Measurements from ENCODE around the gene CREB3. TPM values are rescaled to one million over a fixed set of nuclear protein-coding genes. Genes with fewer than 3 reads are reported as not detected.

Gene CREB3
- total RNA-seq, 1 donor from 2014 or later: 39.0 TPM

DNA sequence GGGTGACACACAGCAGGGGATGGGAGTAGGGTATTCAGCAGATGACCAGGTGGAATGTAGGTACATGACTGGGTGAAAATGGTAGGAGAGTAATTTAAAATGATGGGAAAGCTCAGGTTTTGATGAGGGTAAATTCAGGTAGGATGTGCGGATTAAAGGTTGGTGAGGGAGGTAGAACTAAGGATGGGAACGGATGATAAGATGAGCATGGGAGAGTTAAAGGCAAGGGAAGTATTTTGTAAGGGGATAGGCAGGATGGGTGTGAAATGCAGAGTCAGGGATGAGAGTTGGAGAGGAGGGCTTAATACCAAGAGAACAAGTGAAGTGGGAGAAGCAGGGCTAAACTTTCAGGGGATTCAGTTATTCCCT lies 2.0 kb upstream of the CREB3 start:
- H3K27ac Mint-ChIP-seq (ENCODE audit: unreplicated experiment): no peak overlapping the region
- H3K36me3 Mint-ChIP-seq (ENCODE audit: unreplicated experiment): peaks cover 10% of the 10 kb centered on the region
- H3K4me1 Mint-ChIP-seq (ENCODE audit: unreplicated experiment): peaks cover 24% of the 10 kb centered on the region
- H3K4me3 Mint-ChIP-seq (ENCODE audit: unreplicated experiment): no peak overlapping the region
- no peaks in the 10 kb centered on the region for H3K9me3 Mint-ChIP-seq (ENCODE audit: unreplicated experiment)
- DNase-seq (ENCODE audit: extremely low spot score, unreplicated experiment): no peak
- TF ChIP-seq, protein P1, sequence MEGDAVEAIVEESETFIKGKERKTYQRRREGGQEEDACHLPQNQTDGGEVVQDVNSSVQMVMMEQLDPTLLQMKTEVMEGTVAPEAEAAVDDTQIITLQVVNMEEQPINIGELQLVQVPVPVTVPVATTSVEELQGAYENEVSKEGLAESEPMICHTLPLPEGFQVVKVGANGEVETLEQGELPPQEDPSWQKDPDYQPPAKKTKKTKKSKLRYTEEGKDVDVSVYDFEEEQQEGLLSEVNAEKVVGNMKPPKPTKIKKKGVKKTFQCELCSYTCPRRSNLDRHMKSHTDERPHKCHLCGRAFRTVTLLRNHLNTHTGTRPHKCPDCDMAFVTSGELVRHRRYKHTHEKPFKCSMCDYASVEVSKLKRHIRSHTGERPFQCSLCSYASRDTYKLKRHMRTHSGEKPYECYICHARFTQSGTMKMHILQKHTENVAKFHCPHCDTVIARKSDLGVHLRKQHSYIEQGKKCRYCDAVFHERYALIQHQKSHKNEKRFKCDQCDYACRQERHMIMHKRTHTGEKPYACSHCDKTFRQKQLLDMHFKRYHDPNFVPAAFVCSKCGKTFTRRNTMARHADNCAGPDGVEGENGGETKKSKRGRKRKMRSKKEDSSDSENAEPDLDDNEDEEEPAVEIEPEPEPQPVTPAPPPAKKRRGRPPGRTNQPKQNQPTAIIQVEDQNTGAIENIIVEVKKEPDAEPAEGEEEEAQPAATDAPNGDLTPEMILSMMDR (IDR thresholded peaks at IDR 0.05): no peak
- H3K27me3 Mint-ChIP-seq (ENCODE audit: unreplicated experiment): no peaks in the 10 kb centered on the region

DNA sequence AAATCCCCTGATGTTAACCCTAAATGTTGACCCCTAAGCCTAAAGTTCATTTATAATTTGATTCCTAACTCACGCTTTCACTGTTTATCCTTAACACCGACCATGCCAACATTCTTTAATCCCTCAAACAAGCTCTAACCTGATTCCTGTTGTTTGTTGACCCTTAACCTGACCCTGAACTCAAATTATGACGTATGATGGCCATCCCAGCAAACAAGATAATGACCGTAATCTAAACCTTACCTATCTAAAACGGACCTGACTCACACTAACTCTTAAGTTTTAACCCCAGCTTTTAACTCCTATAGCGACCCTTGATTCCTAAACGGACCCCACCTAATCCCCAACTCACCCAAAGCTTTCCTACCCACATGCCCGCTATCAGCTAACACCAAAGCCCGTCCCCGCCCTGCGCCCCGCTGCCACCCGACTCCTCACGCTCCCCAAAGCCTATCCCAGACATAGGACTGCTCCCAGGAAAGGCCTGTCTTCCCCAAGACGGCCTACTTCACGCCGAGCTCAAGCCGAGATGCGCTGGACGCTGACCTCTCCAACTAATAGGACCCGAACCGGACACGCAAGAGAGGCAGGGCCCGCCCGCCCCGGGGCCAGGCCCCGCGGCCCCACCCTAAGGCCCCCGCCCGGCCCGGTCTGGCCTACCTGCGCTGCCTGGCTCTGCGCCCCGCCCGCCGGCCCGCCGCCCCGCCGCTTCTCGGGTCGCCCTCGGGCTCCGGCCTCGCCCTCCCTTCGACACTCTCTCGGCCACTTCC lies 866 bp upstream of the CREB3 start:
- Mint-ChIP-seq H3K27ac (ENCODE audit: unreplicated experiment) (no peak overlapping the region), H3K4me1 (ENCODE audit: unreplicated experiment) (peaks cover 32% of the 10 kb centered on the region), H3K4me3 (ENCODE audit: unreplicated experiment) (no peak overlapping the region)

DNA sequence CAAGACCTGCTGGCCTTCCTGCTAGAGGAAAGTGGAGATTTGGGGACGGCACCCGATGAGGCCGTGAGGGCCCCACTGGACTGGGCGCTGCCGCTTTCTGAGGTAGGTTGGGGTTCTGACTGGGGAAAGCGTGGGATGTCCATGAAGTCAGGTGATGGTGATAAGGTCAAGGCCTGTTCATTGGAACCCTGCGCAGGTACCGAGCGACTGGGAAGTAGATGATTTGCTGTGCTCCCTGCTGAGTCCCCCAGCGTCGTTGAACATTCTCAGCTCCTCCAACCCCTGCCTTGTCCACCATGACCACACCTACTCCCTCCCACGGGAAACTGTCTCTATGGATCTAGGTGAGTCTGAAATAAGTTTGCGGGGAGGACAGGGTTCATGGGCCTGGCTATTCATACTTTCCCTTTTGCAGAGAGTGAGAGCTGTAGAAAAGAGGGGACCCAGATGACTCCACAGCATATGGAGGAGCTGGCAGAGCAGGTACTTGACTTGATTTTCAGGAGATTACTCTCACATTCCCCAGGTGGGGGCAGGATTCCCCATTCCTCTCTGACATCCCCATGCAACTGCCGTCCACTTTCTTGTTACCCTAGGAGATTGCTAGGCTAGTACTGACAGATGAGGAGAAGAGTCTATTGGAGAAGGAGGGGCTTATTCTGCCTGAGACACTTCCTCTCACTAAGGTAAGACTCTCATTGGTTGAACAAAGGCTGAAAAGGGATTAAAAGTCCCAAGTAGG lies 505 bp downstream of the CREB3 start:
- H3K27ac Mint-ChIP-seq (ENCODE audit: unreplicated experiment): no peak overlapping the region
- H3K9me3 Mint-ChIP-seq (ENCODE audit: unreplicated experiment): no peaks in the 10 kb centered on the region
- TF ChIP-seq, protein P1 (IDR thresholded peaks at IDR 0.05): no peak
- H3K4me3 Mint-ChIP-seq (ENCODE audit: unreplicated experiment): no peak overlapping the region
- peaks cover 22% of the 10 kb centered on the region for H3K36me3 Mint-ChIP-seq (ENCODE audit: unreplicated experiment)
- H3K4me1 Mint-ChIP-seq (ENCODE audit: unreplicated experiment): peaks cover 36% of the 10 kb centered on the region
- H3K27me3 Mint-ChIP-seq (ENCODE audit: unreplicated experiment): no peaks in the 10 kb centered on the region
- no peak for DNase-seq (ENCODE audit: extremely low spot score, unreplicated experiment)

More for the DNA sequence above, 866 bp upstream of the CREB3 start:
- TF ChIP-seq, protein P1 (IDR thresholded peaks at IDR 0.05): no peak
- no peaks in the 10 kb centered on the region for H3K27me3 Mint-ChIP-seq (ENCODE audit: unreplicated experiment)
- H3K9me3 Mint-ChIP-seq (ENCODE audit: unreplicated experiment): no peaks in the 10 kb centered on the region
- no peak for DNase-seq (ENCODE audit: extremely low spot score, unreplicated experiment)
- H3K36me3 Mint-ChIP-seq (ENCODE audit: unreplicated experiment): peaks cover 11% of the 10 kb centered on the region

DNA sequence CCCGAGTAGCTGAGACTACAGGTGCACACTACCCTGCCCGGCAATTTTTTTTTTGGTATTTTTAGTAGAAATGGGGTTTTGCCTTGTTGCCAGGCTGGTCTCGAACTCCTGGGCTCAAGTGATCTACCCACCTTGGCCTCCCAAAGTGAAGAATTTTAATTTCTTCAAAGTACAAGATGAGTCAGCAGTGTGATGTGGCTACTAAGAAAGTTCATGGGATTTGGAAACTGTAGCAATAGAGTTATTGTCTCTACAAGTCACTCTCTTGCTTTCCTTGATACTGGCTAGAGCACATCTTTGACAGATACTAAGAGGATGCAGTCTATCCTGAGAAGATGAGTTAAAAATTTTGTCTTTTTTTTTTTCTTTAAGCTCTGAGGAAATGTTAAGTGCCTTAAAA lies 1.6 kb downstream of the CREB3 start:
- peaks cover 33% of the 10 kb centered on the region for H3K36me3 Mint-ChIP-seq (ENCODE audit: unreplicated experiment)
- H3K4me3 Mint-ChIP-seq (ENCODE audit: unreplicated experiment): no peak overlapping the region
- no peaks in the 10 kb centered on the region for H3K9me3 Mint-ChIP-seq (ENCODE audit: unreplicated experiment)
- H3K27ac Mint-ChIP-seq (ENCODE audit: unreplicated experiment): no peak overlapping the region
- DNase-seq (ENCODE audit: extremely low spot score, unreplicated experiment): no peak
- TF ChIP-seq, protein P1 (IDR thresholded peaks at IDR 0.05): no peak
- no peaks in the 10 kb centered on the region for H3K27me3 Mint-ChIP-seq (ENCODE audit: unreplicated experiment)
- H3K4me1 Mint-ChIP-seq (ENCODE audit: unreplicated experiment): peaks cover 36% of the 10 kb centered on the region

DNA sequence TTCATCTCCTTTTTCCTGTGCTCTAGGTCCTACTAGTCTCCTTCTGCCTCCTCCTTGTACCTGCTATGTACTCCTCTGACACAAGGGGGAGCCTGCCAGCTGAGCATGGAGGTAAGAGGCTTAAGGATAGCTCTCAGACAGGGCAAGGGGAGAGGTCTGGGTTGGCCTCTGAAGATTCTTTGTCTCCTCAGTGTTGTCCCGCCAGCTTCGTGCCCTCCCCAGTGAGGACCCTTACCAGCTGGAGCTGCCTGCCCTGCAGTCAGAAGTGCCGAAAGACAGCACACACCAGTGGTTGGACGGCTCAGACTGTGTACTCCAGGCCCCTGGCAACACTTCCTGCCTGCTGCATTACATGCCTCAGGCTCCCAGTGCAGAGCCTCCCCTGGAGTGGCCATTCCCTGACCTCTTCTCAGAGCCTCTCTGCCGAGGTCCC lies 3.8 kb downstream of the CREB3 start:
- H3K36me3 Mint-ChIP-seq (ENCODE audit: unreplicated experiment): peaks cover 36% of the 10 kb centered on the region
- H3K27ac Mint-ChIP-seq (ENCODE audit: unreplicated experiment): peak overlapping the region; percentile 80
- TF ChIP-seq, protein P1 (IDR thresholded peaks at IDR 0.05): peak; percentile 83
- H3K27me3 Mint-ChIP-seq (ENCODE audit: unreplicated experiment): no peaks in the 10 kb centered on the region
- no peak for DNase-seq (ENCODE audit: extremely low spot score, unreplicated experiment)
- H3K4me1 Mint-ChIP-seq (ENCODE audit: unreplicated experiment): peaks cover 34% of the 10 kb centered on the region
- H3K4me3 Mint-ChIP-seq (ENCODE audit: unreplicated experiment): no peak overlapping the region
- no peaks in the 10 kb centered on the region for H3K9me3 Mint-ChIP-seq (ENCODE audit: unreplicated experiment)
